ENCODE data around the gene EP300.
A peak's percentile ranks its signal among the peaks of the same experiment; 100 is the strongest.
"Not testable (repeated sequence)": the region's sequence is repeated elsewhere in the genome, so short reads cannot be mapped to it uniquely, and the experiment has no call there.

EP300 gene

GRCh38 chr22:41157083-41157482 is 64.7 kb downstream of the EP300 start:
- no peak for DNase-seq

- no peak for DNase-seq
These were observed 76.8 kb downstream of the EP300 start for GRCh38 chr22:41169157-41169556.

- DNase-seq = no peak
These were observed 79.6 kb downstream of the EP300 start for GRCh38 chr22:41171996-41172395.

- DNase-seq = no peak
These were observed 83.2 kb downstream of the EP300 start for GRCh38 chr22:41175546-41175945.

GRCh38 chr22:41177040-41177621 is 84.7 kb downstream of the EP300 start:
- no peak for DNase-seq

GRCh38 chr22:41177622-41178424 is 85.4 kb downstream of the EP300 start:
- no peak for DNase-seq

- DNase-seq = no peak
These were observed 86.1 kb downstream of the EP300 start for GRCh38 chr22:41178425-41178975.

GRCh38 chr22:41180362-41180761 is 88.0 kb downstream of the EP300 start:
- DNase-seq = not testable (repeated sequence)

GRCh38 chr22:41180926-41181325 is 88.5 kb downstream of the EP300 start:
- no peak for DNase-seq

- no peak for DNase-seq
These were observed 89.2 kb downstream of the EP300 start for GRCh38 chr22:41181349-41182241.

- no peak for DNase-seq
These were observed 92.3 kb downstream of the EP300 start for GRCh38 chr22:41184679-41185078.

GRCh38 chr22:41191467-41191866 is 99.1 kb downstream of the EP300 start:
- DNase-seq = no peak

GRCh38 chr22:41193829-41194228 is 101.4 kb downstream of the EP300 start:
- DNase-seq = no peak

- DNase-seq = peak; percentile 67
These were observed 104.9 kb downstream of the EP300 start for GRCh38 chr22:41197038-41197972.

- DNase-seq = peak; percentile 19
These were observed 105.7 kb downstream of the EP300 start for GRCh38 chr22:41198027-41198580.

GRCh38 chr22:41201141-41201540 is 108.7 kb downstream of the EP300 start:
- no peak for DNase-seq

GRCh38 chr22:41203118-41203517 is 110.7 kb downstream of the EP300 start:
- DNase-seq = no peak

GRCh38 chr22:41204066-41204465 is 111.7 kb downstream of the EP300 start:
- DNase-seq = no peak

- peak; percentile 97 for DNase-seq
These were observed 112.9 kb downstream of the EP300 start, which contains the start of gene L3MBTL2 for GRCh38 chr22:41204992-41205900. Gene L3MBTL2, plus strand, starts transcription at chr22:41205312. Its CDS starts 51 bp downstream, at chr22:41205363.

GRCh38 chr22:41206719-41207118 is 114.3 kb downstream of the EP300 start:
- no peak for DNase-seq
